ENCODE measurements around the gene FBXO42. TPM values are rescaled to one million over a fixed set of nuclear protein-coding genes. Genes with fewer than 3 reads are reported as not detected.

The FBXO42 gene
- total and polyA plus RNA-seq, 9 of the 15 experiments (the other 6 are each of a cell fraction or from before 2014, with no cell fraction given) = 7.2 to 24.8 (median 17.4) TPM

DNA sequence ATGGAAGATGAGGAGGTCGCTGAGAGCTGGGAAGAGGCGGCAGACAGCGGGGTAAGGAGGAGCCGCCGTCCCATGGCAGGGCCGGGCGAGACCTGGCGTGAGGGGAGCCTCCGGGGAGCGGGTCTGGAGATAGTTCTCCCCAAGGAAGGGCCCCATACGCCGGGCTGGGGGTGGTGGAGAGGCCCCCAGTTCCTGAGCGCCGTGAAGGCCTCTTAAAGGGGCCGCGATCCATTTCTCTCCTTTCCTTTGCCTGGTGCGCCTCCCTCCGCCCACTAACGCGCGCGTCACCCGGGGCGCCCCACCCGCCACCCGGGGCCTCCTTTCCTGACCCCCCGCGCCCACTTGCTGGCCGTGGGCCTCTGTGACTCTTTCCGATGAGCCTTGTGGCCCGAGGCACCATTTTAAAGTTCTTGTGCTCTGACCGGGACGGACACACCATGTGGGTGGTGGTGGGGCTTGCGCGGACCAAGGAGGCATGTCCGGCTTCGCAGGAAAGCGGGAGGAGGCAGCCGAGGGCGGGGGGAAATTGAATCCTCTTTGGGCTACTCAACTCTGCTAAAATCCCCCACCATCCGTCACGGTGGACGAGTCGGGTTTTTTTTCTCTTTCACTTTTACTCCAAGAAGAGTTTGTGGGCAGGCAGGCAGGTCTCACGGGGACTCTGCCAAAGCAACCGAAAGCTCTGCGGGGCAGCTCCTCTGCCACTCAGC is 15.1 kb upstream of the FBXO42 start (continued):
- no peak for TF ChIP-seq CREB3L1 (IDR thresholded peaks at IDR 0.05; ENCODE audit: borderline replicate concordance, low read depth)
- peak; percentile 91 for TF ChIP-seq SIN3B (IDR thresholded peaks at IDR 0.05; ENCODE audit: low read depth)
- peak; percentile 93 for TF ChIP-seq RBFOX2 (IDR thresholded peaks at IDR 0.05; ENCODE audit: low read depth, low read length)
- peak in 1 of 2 experiments; percentile 95; a peak in 2 of 4 replicates for TF ChIP-seq HDAC1 (IDR thresholded peaks at IDR 0.05)
- TF ChIP-seq NEUROD1 (IDR thresholded peaks at IDR 0.05; ENCODE audit: borderline replicate concordance, low read depth, low read length, partially characterized antibody) = no peak
- no peak for TF ChIP-seq CSDE1 (IDR thresholded peaks at IDR 0.05)
- no peak; the same call in none of the 2 replicates for TF ChIP-seq GABPB1 (CRISPR knock-in tag; IDR thresholded peaks at IDR 0.05)
- peak; percentile 55; the same call in 1 of the 2 replicates for TF ChIP-seq TAF7 (tag; IDR thresholded peaks at IDR 0.05)
- peak; percentile 12; the same call in 1 of the 2 replicates for TF ChIP-seq E2F3 (CRISPR knock-in tag; IDR thresholded peaks at IDR 0.05)
- TF ChIP-seq HNRNPLL (IDR thresholded peaks at IDR 0.05; ENCODE audit: low read depth, low read length, poor library complexity, severe bottlenecking) = peak; percentile 14
- TF ChIP-seq SMARCA5 (IDR thresholded peaks at IDR 0.05) = no peak
- TF ChIP-seq CHD4 (IDR thresholded peaks at IDR 0.05; ENCODE audit: insufficient read depth, insufficient replicate concordance, low read depth, low read length, poor library complexity, severe bottlenecking) = peak; percentile 53
- peak; percentile 78 for TF ChIP-seq PCBP1 (IDR thresholded peaks at IDR 0.05; ENCODE audit: low read depth, low read length, poor library complexity, severe bottlenecking)
- TF ChIP-seq BCOR (IDR thresholded peaks at IDR 0.05) = 0 out of 2 replicates have a peak, but pooled peaks have one; percentile 38
- no peak for TF ChIP-seq HDAC6 (IDR thresholded peaks at IDR 0.05; ENCODE audit: low read depth, low read length)
- TF ChIP-seq TCF7 (IDR thresholded peaks at IDR 0.05; ENCODE audit: borderline replicate concordance) = no peak
- TF ChIP-seq, protein P1, sequence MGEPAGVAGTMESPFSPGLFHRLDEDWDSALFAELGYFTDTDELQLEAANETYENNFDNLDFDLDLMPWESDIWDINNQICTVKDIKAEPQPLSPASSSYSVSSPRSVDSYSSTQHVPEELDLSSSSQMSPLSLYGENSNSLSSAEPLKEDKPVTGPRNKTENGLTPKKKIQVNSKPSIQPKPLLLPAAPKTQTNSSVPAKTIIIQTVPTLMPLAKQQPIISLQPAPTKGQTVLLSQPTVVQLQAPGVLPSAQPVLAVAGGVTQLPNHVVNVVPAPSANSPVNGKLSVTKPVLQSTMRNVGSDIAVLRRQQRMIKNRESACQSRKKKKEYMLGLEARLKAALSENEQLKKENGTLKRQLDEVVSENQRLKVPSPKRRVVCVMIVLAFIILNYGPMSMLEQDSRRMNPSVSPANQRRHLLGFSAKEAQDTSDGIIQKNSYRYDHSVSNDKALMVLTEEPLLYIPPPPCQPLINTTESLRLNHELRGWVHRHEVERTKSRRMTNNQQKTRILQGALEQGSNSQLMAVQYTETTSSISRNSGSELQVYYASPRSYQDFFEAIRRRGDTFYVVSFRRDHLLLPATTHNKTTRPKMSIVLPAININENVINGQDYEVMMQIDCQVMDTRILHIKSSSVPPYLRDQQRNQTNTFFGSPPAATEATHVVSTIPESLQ (CRISPR knock-in tag; IDR thresholded peaks at IDR 0.05) = peak; percentile 44; the same call in 1 of the 2 replicates
- peak; percentile 53; the same call in 1 of the 2 replicates for TF ChIP-seq ZBTB1 (CRISPR knock-in tag; IDR thresholded peaks at IDR 0.05; ENCODE audit: borderline replicate concordance, low read depth)
- TF ChIP-seq ELF1 (tag; IDR thresholded peaks at IDR 0.05) = peak; percentile 78; the same call in 1 of the 2 replicates
- TF ChIP-seq ZNF717 (CRISPR knock-in tag; IDR thresholded peaks at IDR 0.05) = no peak
- TF ChIP-seq SP2 (IDR thresholded peaks at IDR 0.05; ENCODE audit: extremely low read depth, low read depth, low read length, poor library complexity, severe bottlenecking) = no peak
- TF ChIP-seq HDAC2 (IDR thresholded peaks at IDR 0.05) = peak; percentile 80; the same call in 1 of the 2 replicates
- no peak; the same call in 1 of the 2 replicates for TF ChIP-seq MYNN (IDR thresholded peaks at IDR 0.05)
- no peak for TF ChIP-seq MYNN (CRISPR knock-in tag; IDR thresholded peaks at IDR 0.05)
- TF ChIP-seq TSC22D4 (tag; IDR thresholded peaks at IDR 0.05) = no peak
- TF ChIP-seq CGGBP1 (CRISPR knock-in tag; IDR thresholded peaks at IDR 0.05) = peak; percentile 85; the same call in 1 of the 2 replicates
- no peak for TF ChIP-seq RFX1 (IDR thresholded peaks at IDR 0.05)

Measured in K562 (cell line).